T-helper 1 cell (primary cell): ENCODE results near the gene PRPH2.
"Not testable (repeated sequence)": the region's sequence is repeated elsewhere in the genome, so short reads cannot be mapped to it uniquely, and the experiment has no call there.

ENCODE experiments used
- DNase-seq, 5 donors: peaks; one replicate each; pipeline ENCODE4 v3.0.0-alpha.2; 2012 to 2020

Gene PRPH2

GRCh38 chr6:42740725-42741124 lies 18.3 kb upstream of the PRPH2 start:
- DNase-seq: no peak

GRCh38 chr6:42735976-42736375 lies 13.6 kb upstream of the PRPH2 start:
- DNase-seq: no peak

GRCh38 chr6:42733867-42734481 lies 11.6 kb upstream of the PRPH2 start:
- not testable (repeated sequence) for DNase-seq

- DNase-seq: no peak
These were observed 7.3 kb upstream of the PRPH2 start for GRCh38 chr6:42729731-42730130.

- DNase-seq: no peak
These were observed 5.2 kb upstream of the PRPH2 start for GRCh38 chr6:42727627-42728026.

- no peak for DNase-seq
These were observed 4.8 kb upstream of the PRPH2 start for GRCh38 chr6:42727087-42727611.

GRCh38 chr6:42726485-42727086 lies 4.2 kb upstream of the PRPH2 start:
- peak; percentile 52 to 86 (median 62) for DNase-seq

GRCh38 chr6:42726026-42726425 lies 3.6 kb upstream of the PRPH2 start:
- no peak for DNase-seq

GRCh38 chr6:42724825-42725224 lies 2.4 kb upstream of the PRPH2 start:
- no peak for DNase-seq

- no peak for DNase-seq
These were observed 1.7 kb downstream of the PRPH2 start for GRCh38 chr6:42720739-42721138.

- DNase-seq: no peak
These were observed 6.5 kb downstream of the PRPH2 start for GRCh38 chr6:42715871-42716270.

GRCh38 chr6:42714098-42714761 lies 8.2 kb downstream of the PRPH2 start:
- DNase-seq: no peak

GRCh38 chr6:42711930-42712329 lies 10.5 kb downstream of the PRPH2 start:
- DNase-seq: no peak

- DNase-seq: no peak
These were observed 12.1 kb downstream of the PRPH2 start for GRCh38 chr6:42710316-42710715.

- no peak for DNase-seq
These were observed 12.5 kb downstream of the PRPH2 start for GRCh38 chr6:42709871-42710270.

GRCh38 chr6:42708096-42708495 lies 14.3 kb downstream of the PRPH2 start:
- DNase-seq: no peak

GRCh38 chr6:42707595-42707994 lies 14.8 kb downstream of the PRPH2 start:
- DNase-seq: no peak

- no peak for DNase-seq
These were observed 17.4 kb downstream of the PRPH2 start for GRCh38 chr6:42704937-42705374.

GRCh38 chr6:42704251-42704936 lies 18.0 kb downstream of the PRPH2 start:
- DNase-seq: no peak

GRCh38 chr6:42702786-42703185 lies 19.6 kb downstream of the PRPH2 start:
- not testable (repeated sequence) for DNase-seq

GRCh38 chr6:42702200-42702599 lies 20.2 kb downstream of the PRPH2 start:
- DNase-seq: no peak

- no peak for DNase-seq
These were observed 24.2 kb downstream of the PRPH2 start for GRCh38 chr6:42698217-42698616.

- DNase-seq: no peak
These were observed 25.1 kb downstream of the PRPH2 start for GRCh38 chr6:42697268-42697655.
